Karpas-422 (cell line): Measurements from ENCODE around the gene PDCD6IP. TPM values are rescaled to one million over a fixed set of nuclear protein-coding genes. Genes with fewer than 3 reads are reported as not detected.

ENCODE experiments used
- total RNA-seq: library from RNA; depleted of rRNA; stranded (reverse); fragments of >200 nt; shearing (Covaris generic); gene quantifications from 2 replicates; pipeline ENCODE4 v1.2.3, GENCODE V29; 2014; ENCODE audit warnings: low replicate concordance; rRNA removed

PDCD6IP gene
- total RNA-seq, 1 experiment from 2014 or later: 179 TPM

Other genes with a start within 250 kb of the PDCD6IP start
- gene CLASP2, start 80.4 kb upstream of the PDCD6IP start, total RNA-seq: 115 and 157 TPM in 2 replicates